Sigmoid colon (tissue), 7 donors: ENCODE data around the gene NHEJ1. TPM values are rescaled to one million over a fixed set of nuclear protein-coding genes. Genes with fewer than 3 reads are reported as not detected.

ENCODE experiments used
- DNase-seq: peaks from one replicate; pipeline ENCODE4 v3.0.0-alpha.2; 2019
- H3K27ac ChIP-seq, 4 donors: fragments of 200-600 bp; sonication (generic); one replicate each; pipeline ENCODE4 v1.5.1; 2016 to 2019; ENCODE audit warnings: mild to moderate bottlenecking in 1 of 4
- H3K27me3 ChIP-seq, 3 donors: fragments of 200-600 bp; sonication (generic); one replicate each; pipeline ENCODE4 v1.5.1; 2019; ENCODE audit warnings: mild to moderate bottlenecking in 1 of 3
- H3K36me3 ChIP-seq, 4 donors: fragments of 200-600 bp; sonication (generic); one replicate each; pipeline ENCODE4 v1.5.1; 2016 to 2019
- H3K4me1 ChIP-seq, 4 donors: fragments of 200-600 bp; sonication (generic); one replicate each; pipeline ENCODE4 v1.5.1; 2017 to 2019
- H3K4me3 ChIP-seq, 4 donors: fragments of 200-600 bp; sonication (generic); one replicate each; pipeline ENCODE4 v1.5.1; 2017 to 2019; ENCODE audit warnings: mild to moderate bottlenecking in 2 of 4, moderate library complexity in 1 of 4
- H3K9me3 ChIP-seq, 4 donors: fragments of 200-600 bp in 3 of 4; sonication (generic) in 3 of 4; one replicate each; pipeline versions ENCODE4 v1.5.1 to v1.6.1; 2013 to 2019
- EP300 ChIP-seq, 4 donors: sonication (generic); formaldehyde crosslinking; IDR thresholded peaks; one replicate each; pipeline ENCODE4 v1.6.1; 2017; ENCODE audit warnings: antibody characterized with exemption in 4 of 4
- POLR2A ChIP-seq, 2 donors: fragments of 450-650 bp; IDR thresholded peaks; one replicate each; pipeline ENCODE4 v1.6.1; 2016; ENCODE audit warnings: antibody characterized with exemption in 2 of 2, mild to moderate bottlenecking in 2 of 2, moderate library complexity in 2 of 2
- POLR2AphosphoS5 ChIP-seq, 4 donors: sonication (generic); formaldehyde crosslinking; IDR thresholded peaks; one replicate each; pipeline ENCODE4 v1.6.1; 2017; ENCODE audit warnings: antibody characterized with exemption in 4 of 4
- WGBS, 2 donors: extraction: QIAGEN DNeasy Blood & Tissue Kit; methylation state at CpG; one replicate each; pipeline ENCODE4 v1.1.7; 2013; 5-methylcytosine and 5-hydroxymethylcytosine counted together
- intact Hi-C: fragments of 100-400 bp; cut with DNase I; formaldehyde crosslinking; loops from one replicate; pipeline ENCODE4 v1.15.1; 2023
- polyA plus RNA-seq, 3 donors: library from polyadenylated mRNA; stranded (reverse); fragments of 200-250 nt; gene quantifications; one replicate each; pipeline ENCODE4 v1.2.3, GENCODE V29; 2013
- total RNA-seq, 4 donors: library from RNA; depleted of rRNA; stranded (reverse); fragments of >200 nt; gene quantifications; one replicate each; pipeline ENCODE4 v1.1.0, GENCODE V29; 2016
- TF ChIP-seq, protein P1 (sequence below), 4 experiments: fragments of 450-650 bp in 3 of 4; fragments of 200-600 bp in 1 of 4; IDR thresholded peaks; one replicate each; pipeline ENCODE4 v1.5.1; 2016 to 2019; ENCODE audit warnings: antibody characterized with exemption in 4 of 4, mild to moderate bottlenecking in 3 of 4, moderate library complexity in 2 of 4
- donor health status: healthy with polysubstance abuse.
- donor health status: Bipolar disorder and iron deficiency.
- donor health status: healthy.

Gene NHEJ1
- total and polyA plus RNA-seq, 7 donors: 15.1 to 60.1 (median 22.5) TPM

DNA sequence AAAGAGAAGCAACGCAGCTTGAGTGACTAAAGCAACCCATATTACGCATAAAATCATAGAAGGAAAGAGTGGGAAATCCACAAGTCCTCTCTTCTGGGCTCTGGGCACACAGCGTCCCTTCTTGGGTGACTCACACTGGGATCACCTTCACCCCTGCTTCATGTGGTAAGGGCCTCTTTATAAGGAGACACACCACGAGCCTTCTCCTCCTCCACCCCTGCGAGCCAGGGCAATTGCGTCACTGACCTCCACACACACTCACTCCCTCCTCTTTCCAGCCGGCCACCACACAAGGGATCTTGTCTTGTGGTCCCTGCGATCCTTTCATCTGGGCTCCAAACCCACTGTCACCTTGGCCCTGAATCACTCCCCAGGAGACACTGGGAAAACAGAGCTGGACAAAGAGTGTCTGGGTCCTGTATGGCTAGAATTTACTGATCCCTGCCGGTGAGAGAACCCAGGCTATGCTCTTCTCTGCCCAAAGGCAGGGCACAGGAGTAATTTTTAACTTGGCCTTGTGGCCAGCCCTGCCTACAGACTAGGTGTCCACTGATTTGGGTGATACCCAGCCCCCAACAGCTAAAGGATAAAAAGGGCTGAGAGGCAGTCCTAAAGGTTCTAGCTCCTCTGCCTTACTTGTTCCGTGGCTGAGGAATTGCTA lies 35.3 kb downstream of the NHEJ1 start:
- no peaks in the 10 kb centered on the region for H3K36me3 ChIP-seq
- intact Hi-C loops: no loop called here
- no peak overlapping the region for H3K4me3 ChIP-seq
- H3K9me3 ChIP-seq: no peaks in the 10 kb centered on the region
- H3K27me3 ChIP-seq: no peaks in the 10 kb centered on the region
- no peaks in the 10 kb centered on the region for H3K4me1 ChIP-seq
- H3K27ac ChIP-seq: no peak overlapping the region
- TF ChIP-seq POLR2AphosphoS5 (IDR thresholded peaks at IDR 0.05) (no peak), EP300 (IDR thresholded peaks at IDR 0.05) (no peak), POLR2A (IDR thresholded peaks at IDR 0.05) (no peak)
- TF ChIP-seq, protein P1, sequence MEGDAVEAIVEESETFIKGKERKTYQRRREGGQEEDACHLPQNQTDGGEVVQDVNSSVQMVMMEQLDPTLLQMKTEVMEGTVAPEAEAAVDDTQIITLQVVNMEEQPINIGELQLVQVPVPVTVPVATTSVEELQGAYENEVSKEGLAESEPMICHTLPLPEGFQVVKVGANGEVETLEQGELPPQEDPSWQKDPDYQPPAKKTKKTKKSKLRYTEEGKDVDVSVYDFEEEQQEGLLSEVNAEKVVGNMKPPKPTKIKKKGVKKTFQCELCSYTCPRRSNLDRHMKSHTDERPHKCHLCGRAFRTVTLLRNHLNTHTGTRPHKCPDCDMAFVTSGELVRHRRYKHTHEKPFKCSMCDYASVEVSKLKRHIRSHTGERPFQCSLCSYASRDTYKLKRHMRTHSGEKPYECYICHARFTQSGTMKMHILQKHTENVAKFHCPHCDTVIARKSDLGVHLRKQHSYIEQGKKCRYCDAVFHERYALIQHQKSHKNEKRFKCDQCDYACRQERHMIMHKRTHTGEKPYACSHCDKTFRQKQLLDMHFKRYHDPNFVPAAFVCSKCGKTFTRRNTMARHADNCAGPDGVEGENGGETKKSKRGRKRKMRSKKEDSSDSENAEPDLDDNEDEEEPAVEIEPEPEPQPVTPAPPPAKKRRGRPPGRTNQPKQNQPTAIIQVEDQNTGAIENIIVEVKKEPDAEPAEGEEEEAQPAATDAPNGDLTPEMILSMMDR (IDR thresholded peaks at IDR 0.05): no peak
- 18 to 75% methylated on average over 10 of the region's 10 CpGs for WGBS, 2 donors
- peak; percentile 75 for DNase-seq

DNA sequence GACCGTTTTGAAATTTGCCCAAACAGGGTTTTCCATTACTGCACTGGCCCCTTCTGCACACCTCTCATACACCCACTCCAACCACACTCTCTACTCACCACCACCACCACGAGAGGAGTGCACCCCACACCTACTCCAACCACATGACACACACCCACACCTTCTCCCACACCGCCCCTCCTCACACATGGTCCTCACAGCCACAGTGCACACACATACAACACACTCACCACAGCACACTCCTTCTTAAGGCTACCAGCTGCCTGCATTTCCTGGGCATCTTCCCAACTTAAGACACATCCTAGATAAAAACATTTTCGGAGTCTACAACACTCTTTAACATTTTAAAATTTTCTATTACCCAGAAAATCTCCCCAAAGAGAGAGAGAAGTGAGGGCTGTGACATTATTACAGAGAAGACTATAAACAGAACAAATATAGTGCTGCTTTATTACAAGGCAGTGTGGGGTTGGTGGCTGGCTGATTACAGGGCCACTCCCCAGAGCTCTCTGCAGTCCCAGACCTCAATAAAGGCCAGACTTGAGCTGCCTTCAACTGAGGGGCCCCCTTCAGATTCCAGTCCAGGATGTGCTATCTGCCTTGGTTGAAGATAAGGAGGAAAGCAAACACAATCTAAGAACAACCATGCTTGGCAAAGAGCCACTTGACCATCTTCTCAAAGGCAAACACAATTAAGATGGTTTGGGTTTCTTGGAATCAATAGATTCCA lies 36.1 kb downstream of the NHEJ1 start:
- H3K27me3 ChIP-seq: no peaks in the 10 kb centered on the region
- no peak overlapping the region for H3K27ac ChIP-seq
- H3K4me3 ChIP-seq: no peak overlapping the region
- H3K36me3 ChIP-seq: no peaks in the 10 kb centered on the region
- intact Hi-C loops: no loop called here
- DNase-seq: no peak
- WGBS, 2 donors: 13 to 52% methylated on average over 4 of the region's 4 CpGs
- no peaks in the 10 kb centered on the region for H3K4me1 ChIP-seq
- TF ChIP-seq, protein P1 (IDR thresholded peaks at IDR 0.05): no peak
- TF ChIP-seq POLR2A (IDR thresholded peaks at IDR 0.05): no peak
- TF ChIP-seq POLR2AphosphoS5 (IDR thresholded peaks at IDR 0.05): no peak
- TF ChIP-seq EP300 (IDR thresholded peaks at IDR 0.05): no peak
- no peaks in the 10 kb centered on the region for H3K9me3 ChIP-seq

DNA sequence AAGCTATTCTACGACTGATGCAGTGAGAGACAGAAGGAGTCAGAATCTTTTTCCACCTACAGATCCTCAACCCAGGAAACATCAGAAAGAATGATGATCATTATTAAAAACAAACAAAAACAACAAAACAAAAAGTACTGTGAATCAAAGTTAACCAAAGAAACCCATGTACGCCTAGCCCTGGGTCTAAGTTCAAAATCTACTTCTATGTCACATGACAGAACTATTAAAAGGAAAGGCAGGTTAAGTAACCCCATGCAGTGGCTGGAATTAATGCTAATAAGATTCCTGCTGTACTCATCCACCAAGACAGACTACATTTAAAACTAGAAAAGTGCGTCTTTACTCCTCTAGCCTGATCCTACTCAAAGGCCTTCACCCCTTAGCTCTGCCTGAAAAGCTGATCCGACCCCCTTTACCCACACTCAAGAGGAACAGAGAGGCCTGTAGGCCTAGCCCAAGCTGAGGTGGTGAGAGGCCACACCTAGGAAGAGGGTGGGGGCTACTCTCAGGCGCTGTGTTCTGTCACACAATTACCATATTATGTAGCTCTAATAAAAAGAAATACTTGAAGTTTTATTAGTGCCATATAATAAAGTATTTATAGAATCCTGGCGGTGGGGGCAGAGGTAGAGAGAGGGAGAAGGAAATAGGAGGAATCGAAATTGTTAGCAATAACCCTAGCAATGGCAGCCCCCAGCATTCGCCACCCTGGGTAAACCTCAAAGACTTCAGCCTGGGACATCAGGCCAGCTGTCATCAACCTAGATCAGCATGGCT lies 37.1 kb downstream of the NHEJ1 start:
- 27 to 72% methylated on average over 8 of the region's 8 CpGs for WGBS, 2 donors
- Histone ChIP-seq H3K4me1 (no peaks in the 10 kb centered on the region), H3K9me3 (no peaks in the 10 kb centered on the region)

DNA sequence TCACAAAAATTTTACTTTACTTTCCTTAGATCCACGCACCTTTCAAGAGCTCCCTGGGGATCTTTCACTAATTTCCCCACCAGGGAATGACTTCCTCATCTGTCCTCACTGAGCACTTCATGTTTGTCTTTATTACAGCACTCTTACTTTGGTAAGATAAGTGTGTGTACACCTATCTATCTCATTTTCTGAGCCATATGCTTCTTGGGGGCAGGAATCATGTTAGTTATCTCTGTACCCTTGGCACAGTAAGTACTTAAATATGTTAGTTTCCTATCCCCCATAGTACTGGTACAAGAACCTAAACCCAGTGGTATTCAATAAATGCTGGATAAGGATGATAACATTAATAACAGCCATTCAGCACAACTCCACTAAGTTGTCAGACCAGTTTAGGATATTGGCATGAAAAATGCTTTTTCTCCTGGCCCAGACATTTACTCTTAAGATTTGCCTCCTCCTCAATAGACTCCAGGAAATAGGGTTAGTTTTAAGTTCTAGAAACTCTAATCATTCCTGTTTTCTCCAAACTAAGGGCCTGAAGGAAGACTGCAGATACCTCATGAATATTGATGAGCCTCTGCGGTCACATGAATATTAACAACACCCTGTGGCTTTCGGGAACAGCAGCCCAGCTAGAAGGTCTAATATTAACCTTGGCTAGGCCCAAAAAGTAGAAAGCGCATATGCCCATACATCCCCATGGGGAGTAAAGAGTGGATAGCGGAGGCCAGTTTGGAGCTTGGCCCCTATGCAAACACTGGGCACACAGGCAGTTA lies 38.2 kb downstream of the NHEJ1 start:
- 37 to 72% methylated on average over 5 of the region's 5 CpGs for WGBS, 2 donors
- intact Hi-C loops: no loop called here
- H3K27ac ChIP-seq: no peak overlapping the region
- H3K4me3 ChIP-seq: no peak overlapping the region
- no peaks in the 10 kb centered on the region for H3K27me3 ChIP-seq
- no peaks in the 10 kb centered on the region for H3K4me1 ChIP-seq
- H3K9me3 ChIP-seq: no peaks in the 10 kb centered on the region
- no peak for TF ChIP-seq POLR2A (IDR thresholded peaks at IDR 0.05)
- TF ChIP-seq, protein P1 (IDR thresholded peaks at IDR 0.05): no peak
- TF ChIP-seq EP300 (IDR thresholded peaks at IDR 0.05): no peak
- no peak for TF ChIP-seq POLR2AphosphoS5 (IDR thresholded peaks at IDR 0.05)
- DNase-seq: no peak
- H3K36me3 ChIP-seq: no peaks in the 10 kb centered on the region

More for the DNA sequence above, 37.1 kb downstream of the NHEJ1 start:
- Histone ChIP-seq H3K4me3 (no peak overlapping the region), H3K27ac (no peak overlapping the region), H3K36me3 (no peaks in the 10 kb centered on the region), H3K27me3 (no peaks in the 10 kb centered on the region)
- intact Hi-C loops: no loop called here
- DNase-seq: no peak
- TF ChIP-seq, protein P1 (IDR thresholded peaks at IDR 0.05): no peak
- TF ChIP-seq POLR2AphosphoS5 (IDR thresholded peaks at IDR 0.05): no peak
- no peak for TF ChIP-seq POLR2A (IDR thresholded peaks at IDR 0.05)
- TF ChIP-seq EP300 (IDR thresholded peaks at IDR 0.05): no peak
